ENCODE results near the gene QARS1.

GRCh38 chr3:49151610-49152009 is 47.1 kb upstream of the QARS1 start:
- no peak for TF ChIP-seq SMC3 (IDR thresholded peaks at IDR 0.05; ENCODE audit: low read depth, low read length)
- no peak for TF ChIP-seq EP300 (IDR thresholded peaks at IDR 0.05; ENCODE audit: borderline replicate concordance in 1 of 2, low read depth in 1 of 2, low read length in 1 of 2)
- TF ChIP-seq PBX3 (IDR thresholded peaks at IDR 0.05) = no peak
- no peak for TF ChIP-seq NRF1 (IDR thresholded peaks at IDR 0.05; ENCODE audit: low read depth, low read length)
- no peak for TF ChIP-seq TAF1 (IDR thresholded peaks at IDR 0.05; ENCODE audit: borderline replicate concordance, low read depth, low read length)
- TF ChIP-seq POLR2AphosphoS5 (IDR thresholded peaks at IDR 0.05; ENCODE audit: low read depth, low read length) = no peak
- no peak for TF ChIP-seq CTCF (IDR thresholded peaks at IDR 0.05)

Data from SK-N-SH (cell line).